Liver (tissue), 3 donors: ENCODE data around the gene PHC1.

Experiments
- FOXA1 ChIP-seq: IDR thresholded peaks from 2 replicates; pipeline ENCODE4 v1.6.1; 2016; ENCODE audit warnings: antibody characterized with exemption
- FOXA2 ChIP-seq: IDR thresholded peaks from 2 replicates; pipeline ENCODE4 v1.6.1; 2016; ENCODE audit warnings: antibody characterized with exemption
- GABPA ChIP-seq, 2 donors: IDR thresholded peaks in 1 of 2; conservative IDR thresholded peaks in 1 of 2; 2 replicates each; pipeline ENCODE4 v1.6.1; 2016; ENCODE audit warnings: antibody characterized with exemption in 2 of 2, mild to moderate bottlenecking in 1 of 2, moderate library complexity in 1 of 2
- JUND ChIP-seq, 2 donors: IDR thresholded peaks; 2 replicates each; pipeline ENCODE4 v1.6.1; 2016; ENCODE audit warnings: antibody characterized with exemption in 2 of 2
- MAX ChIP-seq: IDR thresholded peaks from 2 replicates; pipeline ENCODE4 v1.6.1; 2016; ENCODE audit warnings: antibody characterized with exemption
- REST ChIP-seq: IDR thresholded peaks from 2 replicates; pipeline ENCODE4 v1.6.1; 2016; ENCODE audit warnings: antibody characterized with exemption, mild to moderate bottlenecking
- TAF1 ChIP-seq: conservative IDR thresholded peaks from 2 replicates; pipeline ENCODE4 v1.6.1; 2016; ENCODE audit warnings: antibody characterized with exemption, mild to moderate bottlenecking
- YY1 ChIP-seq: IDR thresholded peaks from 2 replicates; pipeline ENCODE4 v1.6.1; 2016; ENCODE audit warnings: antibody characterized with exemption, mild to moderate bottlenecking
- TF ChIP-seq, protein P1 (sequence below): fragments of 150-350 bp; IDR thresholded peaks from 2 replicates; pipeline ENCODE4 v1.5.1; 2017; ENCODE audit warnings: improper control_type of control experiment, low read depth, low read length; ENCODE audit not compliant: missing input control
- TF ChIP-seq, protein P2 (sequence below): IDR thresholded peaks from 2 replicates; pipeline ENCODE4 v1.6.1; 2016; ENCODE audit warnings: antibody characterized with exemption
- donor health status: healthy.
- donor health status: healthy.

- no peak for TF ChIP-seq REST
- no peak for TF ChIP-seq FOXA2
- TF ChIP-seq, protein P1, sequence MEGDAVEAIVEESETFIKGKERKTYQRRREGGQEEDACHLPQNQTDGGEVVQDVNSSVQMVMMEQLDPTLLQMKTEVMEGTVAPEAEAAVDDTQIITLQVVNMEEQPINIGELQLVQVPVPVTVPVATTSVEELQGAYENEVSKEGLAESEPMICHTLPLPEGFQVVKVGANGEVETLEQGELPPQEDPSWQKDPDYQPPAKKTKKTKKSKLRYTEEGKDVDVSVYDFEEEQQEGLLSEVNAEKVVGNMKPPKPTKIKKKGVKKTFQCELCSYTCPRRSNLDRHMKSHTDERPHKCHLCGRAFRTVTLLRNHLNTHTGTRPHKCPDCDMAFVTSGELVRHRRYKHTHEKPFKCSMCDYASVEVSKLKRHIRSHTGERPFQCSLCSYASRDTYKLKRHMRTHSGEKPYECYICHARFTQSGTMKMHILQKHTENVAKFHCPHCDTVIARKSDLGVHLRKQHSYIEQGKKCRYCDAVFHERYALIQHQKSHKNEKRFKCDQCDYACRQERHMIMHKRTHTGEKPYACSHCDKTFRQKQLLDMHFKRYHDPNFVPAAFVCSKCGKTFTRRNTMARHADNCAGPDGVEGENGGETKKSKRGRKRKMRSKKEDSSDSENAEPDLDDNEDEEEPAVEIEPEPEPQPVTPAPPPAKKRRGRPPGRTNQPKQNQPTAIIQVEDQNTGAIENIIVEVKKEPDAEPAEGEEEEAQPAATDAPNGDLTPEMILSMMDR: no peak
- no peak for TF ChIP-seq JUND (IDR thresholded peaks at IDR 0.05)
- no peak for TF ChIP-seq TAF1
- no peak for TF ChIP-seq GABPA (IDR thresholded peaks at IDR 0.05 in 1 of 2, conservative IDR thresholded peaks at IDR 0.05 in 1 of 2)
- TF ChIP-seq, protein P2, sequence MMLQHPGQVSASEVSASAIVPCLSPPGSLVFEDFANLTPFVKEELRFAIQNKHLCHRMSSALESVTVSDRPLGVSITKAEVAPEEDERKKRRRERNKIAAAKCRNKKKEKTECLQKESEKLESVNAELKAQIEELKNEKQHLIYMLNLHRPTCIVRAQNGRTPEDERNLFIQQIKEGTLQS: no peak
- TF ChIP-seq YY1: no peak
- no peak for TF ChIP-seq MAX
- no peak for TF ChIP-seq FOXA1
Measured at GRCh38 chr12:8906266-8907180, 7.8 kb upstream of the PHC1 start.
